ENCODE results near the gene SIX1.

SIX1 gene

GRCh38 chr14:60677701-60678100, 28.4 kb upstream of the SIX1 start:
- H3K36me3 ChIP-seq (ENCODE audit: insufficient read depth), result no peaks in the 10 kb centered on the region

GRCh38 chr14:60670989-60671388, 21.7 kb upstream of the SIX1 start:
- no peak for TF ChIP-seq CTCF (conservative IDR thresholded peaks at IDR 0.05; ENCODE audit: low read depth, low read length)
- H3K79me2 ChIP-seq (ENCODE audit: insufficient read depth, low read depth), result no peaks in the 10 kb centered on the region
- H2AFZ ChIP-seq (ENCODE audit: low read depth), result no peak overlapping the region
- no peak overlapping the region for H3K27ac ChIP-seq
- H3K36me3 ChIP-seq (ENCODE audit: insufficient read depth), result no peaks in the 10 kb centered on the region
- H4K20me1 ChIP-seq (ENCODE audit: insufficient read depth), result no peaks in the 10 kb centered on the region
- no peak overlapping the region for H3K4me2 ChIP-seq
- no peak overlapping the region for H3K9ac ChIP-seq
- no peak overlapping the region for H3K4me3 ChIP-seq (IDR thresholded peaks at IDR 0.05; ENCODE audit: insufficient read depth, low read depth, low read length)
- H3K4me1 ChIP-seq (ENCODE audit: low read depth, poor library complexity, severe bottlenecking), result no peaks in the 10 kb centered on the region
- H3K27me3 ChIP-seq (ENCODE audit: insufficient read depth, low read depth), result no peaks in the 10 kb centered on the region

More at GRCh38 chr14:60677701-60678100, 28.4 kb upstream of the SIX1 start:
- Histone ChIP-seq H3K9ac (no peak overlapping the region), H3K79me2 (ENCODE audit: insufficient read depth, low read depth) (no peaks in the 10 kb centered on the region), H3K4me1 (ENCODE audit: low read depth, poor library complexity, severe bottlenecking) (no peaks in the 10 kb centered on the region), H3K27me3 (ENCODE audit: insufficient read depth, low read depth) (no peaks in the 10 kb centered on the region), H2AFZ (ENCODE audit: low read depth) (no peak overlapping the region), H3K4me3 (IDR thresholded peaks at IDR 0.05; ENCODE audit: insufficient read depth, low read depth, low read length) (no peak overlapping the region), H3K27ac (no peak overlapping the region), H3K4me2 (no peak overlapping the region), H4K20me1 (ENCODE audit: insufficient read depth) (no peaks in the 10 kb centered on the region)
- TF ChIP-seq CTCF (conservative IDR thresholded peaks at IDR 0.05; ENCODE audit: low read depth, low read length), result no peak

DNA sequence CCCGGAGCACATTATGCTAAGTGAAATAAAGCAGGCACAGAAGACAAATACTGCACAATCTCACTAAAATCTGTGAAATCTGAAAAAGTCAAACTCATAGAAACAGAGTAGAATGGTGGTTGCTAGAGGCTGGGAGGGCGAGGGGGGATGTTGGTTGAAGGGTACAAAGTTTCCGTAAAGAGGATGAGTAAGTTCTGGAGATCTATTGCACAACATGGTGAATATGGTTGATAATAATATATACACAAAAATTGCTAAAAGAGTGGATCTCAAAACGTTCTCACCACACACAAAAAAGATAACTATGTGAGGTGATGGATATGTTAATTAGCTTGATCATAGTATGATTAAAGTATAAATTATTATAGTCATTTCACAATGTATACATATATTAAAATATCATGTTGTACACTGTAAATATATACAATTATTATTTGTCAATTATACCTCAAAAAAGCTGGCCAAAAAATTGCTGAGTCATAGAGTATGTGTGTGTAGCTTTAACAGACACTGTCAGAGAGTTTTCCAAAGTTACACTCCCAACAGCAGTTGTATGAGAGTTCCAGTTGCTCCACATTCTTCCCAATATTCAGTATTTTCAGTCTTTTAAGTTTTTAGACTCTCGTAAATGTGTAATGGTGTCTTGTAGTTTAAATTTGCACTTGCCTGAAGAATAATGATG, 19.3 kb upstream of the SIX1 start:
- H3K27ac ChIP-seq, result no peak overlapping the region
- no peak overlapping the region for H3K9ac ChIP-seq
- no peaks in the 10 kb centered on the region for H4K20me1 ChIP-seq (ENCODE audit: insufficient read depth)
- H3K4me2 ChIP-seq, result no peak overlapping the region
- no peak overlapping the region for H2AFZ ChIP-seq (ENCODE audit: low read depth)
- no peaks in the 10 kb centered on the region for H3K4me1 ChIP-seq (ENCODE audit: low read depth, poor library complexity, severe bottlenecking)
- H3K27me3 ChIP-seq (ENCODE audit: insufficient read depth, low read depth), result no peaks in the 10 kb centered on the region
- no peaks in the 10 kb centered on the region for H3K79me2 ChIP-seq (ENCODE audit: insufficient read depth, low read depth)
- no peak for TF ChIP-seq CTCF (conservative IDR thresholded peaks at IDR 0.05; ENCODE audit: low read depth, low read length)
- H3K4me3 ChIP-seq (IDR thresholded peaks at IDR 0.05; ENCODE audit: insufficient read depth, low read depth, low read length), result no peak overlapping the region
- no peaks in the 10 kb centered on the region for H3K36me3 ChIP-seq (ENCODE audit: insufficient read depth)

- H3K4me1 ChIP-seq (ENCODE audit: low read depth, poor library complexity, severe bottlenecking), result no peaks in the 10 kb centered on the region
- H4K20me1 ChIP-seq (ENCODE audit: insufficient read depth), result no peaks in the 10 kb centered on the region
- no peak for TF ChIP-seq CTCF (conservative IDR thresholded peaks at IDR 0.05; ENCODE audit: low read depth, low read length)
- H3K9ac ChIP-seq, result no peak overlapping the region
- no peak overlapping the region for H3K4me2 ChIP-seq
- H3K36me3 ChIP-seq (ENCODE audit: insufficient read depth), result no peaks in the 10 kb centered on the region
- no peak overlapping the region for H3K27ac ChIP-seq
- no peak overlapping the region for H3K4me3 ChIP-seq (IDR thresholded peaks at IDR 0.05; ENCODE audit: insufficient read depth, low read depth, low read length)
- H3K27me3 ChIP-seq (ENCODE audit: insufficient read depth, low read depth), result no peaks in the 10 kb centered on the region
- no peak overlapping the region for H2AFZ ChIP-seq (ENCODE audit: low read depth)
- no peaks in the 10 kb centered on the region for H3K79me2 ChIP-seq (ENCODE audit: insufficient read depth, low read depth)
Measured at GRCh38 chr14:60665177-60665550, 15.9 kb upstream of the SIX1 start.
